Measurements from ENCODE around the gene ARFIP2.

GRCh38 chr11:6448574-6448973 is 32.6 kb downstream of the ARFIP2 start:
- TF ChIP-seq POLR2A (IDR thresholded peaks at IDR 0.05) (no peak), CTCF (IDR thresholded peaks at IDR 0.05) (no peak)
